Effector CD4-positive, alpha-beta T cell (primary cell): ENCODE data around the gene MARK3.

Experiments
- DNase-seq: peaks from one replicate; pipeline ENCODE4 v3.0.0-alpha.2; 2020

Gene MARK3

GRCh38 chr14:103443111-103443510 is 57.9 kb downstream of the MARK3 start:
- no peak for DNase-seq

GRCh38 chr14:103444837-103445524 is 59.8 kb downstream of the MARK3 start:
- no peak for DNase-seq

- DNase-seq, result no peak
Observed at GRCh38 chr14:103445806-103446205, 60.6 kb downstream of the MARK3 start.

- no peak for DNase-seq
Observed at GRCh38 chr14:103448097-103448496, 62.9 kb downstream of the MARK3 start.

GRCh38 chr14:103449634-103450161 is 64.5 kb downstream of the MARK3 start:
- DNase-seq, result no peak

- no peak for DNase-seq
Observed at GRCh38 chr14:103450416-103450815, 65.2 kb downstream of the MARK3 start.

- no peak for DNase-seq
Observed at GRCh38 chr14:103451401-103451800, 66.2 kb downstream of the MARK3 start.

- no peak for DNase-seq
Observed at GRCh38 chr14:103453791-103454190, 68.6 kb downstream of the MARK3 start.

- DNase-seq, result no peak
Observed at GRCh38 chr14:103456167-103456835, 71.1 kb downstream of the MARK3 start.

GRCh38 chr14:103460415-103460814 is 75.2 kb downstream of the MARK3 start:
- DNase-seq, result no peak

- DNase-seq, result no peak
Observed at GRCh38 chr14:103463149-103463548, 77.9 kb downstream of the MARK3 start.

GRCh38 chr14:103463851-103464250 is 78.6 kb downstream of the MARK3 start:
- DNase-seq, result no peak

- DNase-seq, result no peak
Observed at GRCh38 chr14:103472939-103473338, 87.7 kb downstream of the MARK3 start.

- DNase-seq, result no peak
Observed at GRCh38 chr14:103474893-103475292, 89.7 kb downstream of the MARK3 start.

- DNase-seq, result no peak
Observed at GRCh38 chr14:103476065-103476464, 90.8 kb downstream of the MARK3 start.

- no peak for DNase-seq
Observed at GRCh38 chr14:103476631-103477030, 91.4 kb downstream of the MARK3 start.

GRCh38 chr14:103480595-103480994 is 95.4 kb downstream of the MARK3 start:
- DNase-seq, result no peak

GRCh38 chr14:103483600-103483999 is 98.4 kb downstream of the MARK3 start:
- DNase-seq, result no peak

- DNase-seq, result no peak
Observed at GRCh38 chr14:103485504-103485903, 100.3 kb downstream of the MARK3 start.

GRCh38 chr14:103488071-103488470 is 102.9 kb downstream of the MARK3 start:
- no peak for DNase-seq

- DNase-seq, result no peak
Observed at GRCh38 chr14:103488960-103489359, 103.7 kb downstream of the MARK3 start.

GRCh38 chr14:103489621-103490020 is 104.4 kb downstream of the MARK3 start:
- no peak for DNase-seq

GRCh38 chr14:103491691-103492090 is 106.5 kb downstream of the MARK3 start:
- no peak for DNase-seq

GRCh38 chr14:103492156-103492925 is 107.1 kb downstream of the MARK3 start:
- no peak for DNase-seq
